RWPE1 (cell line): ENCODE results near the gene MCEMP1.
"Not testable (repeated sequence)": the region's sequence is repeated elsewhere in the genome, so short reads cannot be mapped to it uniquely, and the experiment has no call there.

Experiments
- CTCF ChIA-PET: fragments of 350-600 bp; sonication (Branson Sonifier 250); formaldehyde crosslinking; extraction: SDS; loops from one replicate; lab custom pipeline; 2021; lab: Yijun Ruan, JAX
- POLR2A ChIA-PET: fragments of 400-600 bp; formaldehyde crosslinking; extraction: SDS; loops from one replicate; lab custom pipeline; 2020; ENCODE audit warnings: antibody characterized with exemption; ENCODE audit not compliant: low non-redundant PET; lab: Yijun Ruan, JAX
- DNase-seq: peaks from one replicate; pipeline ENCODE4 v3.0.0; 2012; ENCODE audit warnings: low spot score
- H3K27ac ChIP-seq: fragments of 450-650 bp; 2 replicates; pipeline ENCODE4 v1.5.1; 2017
- CTCF ChIP-seq: fragments of 450-650 bp; conservative IDR thresholded peaks from 2 replicates; pipeline ENCODE4 v1.5.1; 2017; ENCODE audit warnings: low read depth, mild to moderate bottlenecking

Gene MCEMP1

GRCh38 chr19:7642295-7643030 lies 34.4 kb upstream of the MCEMP1 start:
- CTCF ChIA-PET: no interaction called here
- no peak overlapping the region for H3K27ac ChIP-seq
- DNase-seq: no peak
- TF ChIP-seq CTCF: no peak
- POLR2A ChIA-PET: no interaction called here

GRCh38 chr19:7643031-7643415 lies 33.9 kb upstream of the MCEMP1 start:
- no peak for DNase-seq
- CTCF ChIA-PET: no interaction called here
- TF ChIP-seq CTCF: no peak
- POLR2A ChIA-PET: no interaction called here
- no peak overlapping the region for H3K27ac ChIP-seq

DNA sequence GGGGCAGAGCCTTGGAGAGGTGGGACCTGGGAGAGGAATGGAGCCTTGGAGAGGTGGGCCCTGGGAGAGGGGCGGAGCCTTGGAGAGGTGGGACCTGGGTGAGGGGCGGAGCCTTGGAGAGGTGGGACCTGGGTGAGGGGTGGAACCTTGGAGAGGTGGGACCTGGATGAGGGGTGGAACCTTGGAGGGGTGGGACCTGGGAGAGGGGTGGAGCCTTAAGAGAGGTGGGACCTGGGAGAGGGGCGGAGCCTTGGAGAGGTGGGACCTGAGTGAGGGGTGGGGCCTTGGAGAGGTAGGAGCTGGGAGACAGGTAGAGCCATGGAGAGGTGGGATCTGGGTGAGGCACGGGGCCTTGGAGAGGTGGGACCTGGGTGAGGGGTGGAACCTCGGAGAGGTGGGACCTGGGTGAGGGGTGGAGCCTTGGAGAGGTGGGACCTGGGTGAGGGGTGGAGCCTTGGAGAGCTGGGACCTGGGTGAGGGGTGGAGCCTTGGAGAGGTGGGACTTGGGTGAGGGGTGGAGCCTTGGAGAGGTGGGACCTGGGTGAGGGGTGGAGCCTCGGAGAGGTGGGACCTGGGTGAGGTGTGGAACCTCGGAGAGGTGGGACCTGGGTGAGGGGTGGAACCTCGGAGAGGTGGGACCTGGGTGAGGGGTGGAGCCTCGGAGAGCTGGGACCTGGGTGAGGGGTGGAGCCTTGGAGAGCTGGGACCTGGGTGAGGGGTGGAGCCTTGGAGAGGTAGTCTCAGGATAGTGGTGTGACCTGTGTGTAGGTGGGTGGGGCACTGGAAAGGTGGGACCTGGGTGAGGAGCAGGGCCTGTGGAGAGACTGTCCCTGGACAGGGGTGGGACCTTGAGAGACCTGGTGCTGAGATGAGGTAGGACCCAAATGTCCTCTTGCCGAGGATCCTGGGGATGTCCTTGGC lies 33.0 kb upstream of the MCEMP1 start:
- POLR2A ChIA-PET, H3K27ac ChIP-seq, CTCF ChIA-PET: not testable (repeated sequence)
- DNase-seq: peak; percentile 36

DNA sequence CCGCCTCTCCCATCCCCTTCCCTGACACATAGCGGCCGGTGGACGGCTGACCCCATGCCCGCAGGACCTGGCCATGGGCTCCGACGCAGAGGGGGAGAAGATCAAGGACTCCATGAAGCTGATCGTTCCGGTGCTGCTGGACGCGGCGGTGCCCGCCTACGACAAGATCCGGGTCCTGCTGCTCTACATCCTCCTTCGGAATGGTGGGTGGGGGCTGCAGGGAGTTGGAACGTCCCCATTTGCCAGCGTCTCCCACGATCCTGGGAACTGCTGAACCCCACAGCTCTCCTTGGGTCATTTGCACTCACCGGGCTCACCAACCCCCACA lies 32.4 kb upstream of the MCEMP1 start:
- peak overlapping the region; percentile 19; the same call in 1 of the 2 replicates for H3K27ac ChIP-seq
- ChIA-PET POLR2A (no interaction called here), CTCF (no interaction called here)
- TF ChIP-seq CTCF: no peak
- DNase-seq: no peak

DNA sequence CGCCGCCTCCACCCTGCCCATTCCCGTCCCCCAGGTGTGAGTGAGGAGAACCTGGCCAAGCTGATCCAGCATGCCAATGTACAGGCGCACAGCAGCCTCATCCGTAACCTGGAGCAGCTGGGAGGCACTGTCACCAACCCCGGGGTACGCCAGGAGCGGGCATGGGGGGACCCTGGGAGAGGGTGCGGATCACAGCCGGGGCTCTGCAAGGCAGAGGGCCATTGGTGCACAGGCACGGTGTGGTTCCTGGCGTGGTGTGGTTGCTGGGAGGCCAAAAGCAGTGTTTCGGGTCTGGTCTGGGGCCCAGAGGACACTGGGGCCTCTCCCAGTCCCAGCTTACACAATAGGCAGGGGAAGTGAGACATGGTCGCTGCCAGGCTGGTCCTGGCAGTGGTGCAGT lies 31.7 kb upstream of the MCEMP1 start:
- CTCF ChIA-PET: no interaction called here
- peak overlapping the region; percentile 19; the same call in 1 of the 2 replicates for H3K27ac ChIP-seq
- DNase-seq: no peak
- POLR2A ChIA-PET: no interaction called here
- TF ChIP-seq CTCF: no peak

- H3K27ac ChIP-seq: no peak overlapping the region
- no peak for DNase-seq
- CTCF ChIA-PET: no interaction called here
- no peak for TF ChIP-seq CTCF
- POLR2A ChIA-PET: no interaction called here
These were observed 31.0 kb upstream of the MCEMP1 start for GRCh38 chr19:7645656-7646425.

DNA sequence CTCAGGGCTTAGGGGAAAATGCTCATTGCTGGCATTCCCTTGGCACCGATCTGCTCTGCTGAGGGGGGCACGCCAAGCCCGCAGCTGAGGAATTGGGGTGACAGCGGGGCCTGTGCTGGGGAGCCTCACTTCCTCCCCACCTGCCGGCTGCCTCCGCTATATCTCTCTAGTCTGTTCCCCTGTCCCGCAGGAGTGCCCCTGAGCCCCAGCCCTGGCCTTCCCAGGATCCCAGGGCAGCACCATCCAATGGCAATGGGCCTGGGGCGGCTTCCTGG lies 30.5 kb upstream of the MCEMP1 start:
- H3K27ac ChIP-seq: no peak overlapping the region
- ChIA-PET POLR2A (no interaction called here), CTCF (no interaction called here)
- no peak for DNase-seq
- no peak for TF ChIP-seq CTCF
